SK-N-MC (cell line): ENCODE measurements around the gene ZNF525.

Source experiments
- DNase-seq: peaks from one replicate; pipeline ENCODE4 v3.0.0-alpha.2; 2011; ENCODE audit warnings: low read depth, low spot score
- H3K27ac ChIP-seq: fragments of 200-600 bp; sonication (generic); 2 replicates; pipeline ENCODE4 v1.5.1; 2016; ENCODE audit warnings: mixed run types
- H3K36me3 ChIP-seq: fragments of 200-600 bp; sonication (generic); 2 replicates; pipeline ENCODE4 v1.6.1; 2017; ENCODE audit warnings: antibody characterized with exemption, low read length, mixed read lengths; ENCODE audit not compliant: insufficient read depth
- H3K4me3 ChIP-seq: fragments of 200-600 bp; sonication (generic); 2 replicates; pipeline ENCODE4 v1.5.1; 2016
- H3K9ac ChIP-seq: fragments of 200-600 bp; sonication (generic); 2 replicates; pipeline ENCODE4 v1.8.0; 2017; ENCODE audit warnings: mixed run types, mixed read lengths; ENCODE audit not compliant: insufficient read length
- H3K9me3 ChIP-seq: fragments of 200-600 bp; sonication (generic); 2 replicates; pipeline ENCODE4 v1.6.1; 2017; ENCODE audit warnings: low read depth, mild to moderate bottlenecking, antibody characterized with exemption, low read length, moderate library complexity, mixed read lengths
- EZH2 ChIP-seq: fragments of 200-600 bp; sonication (generic); IDR thresholded peaks from one replicate; pipeline ENCODE4 v1.6.1; 2017; ENCODE audit warnings: antibody characterized with exemption
- FOXP2 ChIP-seq: optimal IDR thresholded peaks from 2 replicates; pipeline ENCODE3; 2011; ENCODE audit warnings: mild to moderate bottlenecking, moderate library complexity; ENCODE audit not compliant: insufficient read depth; ENCODE audit errors: extremely low read length, control extremely low read depth
- POLR2AphosphoS5 ChIP-seq: IDR thresholded peaks from 2 replicates; pipeline ENCODE4 v1.6.1; 2012; ENCODE audit warnings: mild to moderate bottlenecking, low read depth, low read length, borderline replicate concordance

ZNF525 gene

GRCh38 chr19:53365899-53366493 lies 491 bp downstream of the ZNF525 start:
- Histone ChIP-seq H3K9ac (peak overlapping the region; percentile 76), H3K27ac (no peak overlapping the region), H3K4me3 (peak overlapping the region; percentile 81), H3K36me3 (no peaks in the 10 kb centered on the region), H3K9me3 (no peaks in the 10 kb centered on the region)
- TF ChIP-seq EZH2 (no peak), FOXP2 (no peak), POLR2AphosphoS5 (no peak)
- DNase-seq, result no peak

GRCh38 chr19:53372196-53372595 lies 6.7 kb downstream of the ZNF525 start:
- H3K4me3 ChIP-seq, result no peak overlapping the region
- no peak overlapping the region for H3K27ac ChIP-seq
- H3K9ac ChIP-seq, result no peak overlapping the region
- H3K36me3 ChIP-seq, result peaks cover 13% of the 10 kb centered on the region
- no peak for DNase-seq
- H3K9me3 ChIP-seq, result 0 out of 2 replicates have a peak, but pooled peaks cover 2% of the 10 kb centered on the region
- TF ChIP-seq EZH2 (no peak), FOXP2 (no peak), POLR2AphosphoS5 (no peak)

DNA sequence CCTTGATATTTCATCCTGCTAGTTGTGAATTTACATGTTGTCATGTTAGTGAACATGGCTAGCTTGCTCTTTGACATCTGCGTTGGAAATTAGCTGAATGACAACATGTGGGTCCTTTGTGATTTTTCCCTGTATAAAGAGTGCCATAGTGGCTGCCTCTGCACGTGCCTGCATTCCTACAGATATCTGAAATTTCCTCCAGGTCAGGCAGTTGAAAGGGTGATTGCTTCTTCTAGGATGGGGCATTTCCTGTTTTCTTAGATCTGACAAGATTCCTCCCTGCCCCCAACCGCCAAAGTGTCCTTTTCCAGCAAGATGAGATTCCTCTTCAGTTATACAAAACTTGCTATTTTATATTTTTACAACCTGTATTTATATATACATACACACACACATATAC lies 8.8 kb downstream of the ZNF525 start:
- Histone ChIP-seq H3K4me3 (no peak overlapping the region), H3K27ac (no peak overlapping the region), H3K9ac (no peak overlapping the region), H3K36me3 (peaks cover 29% of the 10 kb centered on the region), H3K9me3 (0 out of 2 replicates have a peak, but pooled peaks cover 2% of the 10 kb centered on the region)
- no peak for DNase-seq
- no peak for TF ChIP-seq FOXP2
- no peak for TF ChIP-seq POLR2AphosphoS5
- TF ChIP-seq EZH2, result no peak

- Histone ChIP-seq H3K9ac (no peak overlapping the region), H3K36me3 (peaks cover 32% of the 10 kb centered on the region), H3K4me3 (no peak overlapping the region), H3K27ac (no peak overlapping the region), H3K9me3 (0 out of 2 replicates have a peak, but pooled peaks cover 2% of the 10 kb centered on the region)
- TF ChIP-seq FOXP2 (no peak), EZH2 (no peak), POLR2AphosphoS5 (no peak)
- no peak for DNase-seq
Observed at GRCh38 chr19:53374743-53375142, 9.2 kb downstream of the ZNF525 start.

DNA sequence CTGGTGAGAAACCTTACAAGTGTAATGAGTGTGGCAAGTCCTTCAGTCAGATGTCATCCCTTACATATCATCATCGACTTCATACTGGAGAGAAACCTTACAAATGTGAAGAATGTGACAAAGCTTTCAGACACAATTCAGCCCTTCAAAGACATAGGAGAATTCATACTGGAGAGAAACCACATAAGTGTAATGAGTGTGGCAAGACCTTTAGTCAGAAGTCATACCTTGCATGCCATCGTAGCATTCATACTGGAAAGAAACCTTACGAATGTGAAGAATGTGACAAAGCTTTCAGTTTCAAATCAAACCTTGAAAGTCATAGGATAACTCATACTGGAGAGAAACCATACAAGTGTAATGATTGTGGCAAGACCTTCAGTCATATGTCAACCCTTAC lies 15.9 kb downstream of the ZNF525 start:
- no peak overlapping the region for H3K27ac ChIP-seq
- H3K9ac ChIP-seq, result no peak overlapping the region
- no peak overlapping the region for H3K4me3 ChIP-seq
- TF ChIP-seq EZH2, result no peak
- TF ChIP-seq FOXP2, result no peak
- no peak for TF ChIP-seq POLR2AphosphoS5
- peaks cover 43% of the 10 kb centered on the region for H3K36me3 ChIP-seq
- DNase-seq, result no peak
- H3K9me3 ChIP-seq, result peaks cover 4% of the 10 kb centered on the region; the same call in 1 of the 2 replicates

GRCh38 chr19:53388168-53388567 lies 22.7 kb downstream of the ZNF525 start:
- H3K36me3 ChIP-seq, result no peaks in the 10 kb centered on the region
- no peak overlapping the region for H3K9ac ChIP-seq
- H3K9me3 ChIP-seq, result peaks cover 4% of the 10 kb centered on the region; the same call in 1 of the 2 replicates
- no peak for DNase-seq
- no peak overlapping the region for H3K4me3 ChIP-seq
- TF ChIP-seq POLR2AphosphoS5 (no peak), FOXP2 (no peak)
- no peak overlapping the region for H3K27ac ChIP-seq

- no peak for TF ChIP-seq POLR2AphosphoS5
- TF ChIP-seq EZH2, result no peak
- TF ChIP-seq FOXP2, result no peak
- H3K4me3 ChIP-seq, result no peak overlapping the region
- no peak for DNase-seq
- H3K9me3 ChIP-seq, result peaks cover 4% of the 10 kb centered on the region; the same call in 1 of the 2 replicates
- no peaks in the 10 kb centered on the region for H3K36me3 ChIP-seq
- no peak overlapping the region for H3K9ac ChIP-seq
- no peak overlapping the region for H3K27ac ChIP-seq
Observed at GRCh38 chr19:53388904-53389303, 23.4 kb downstream of the ZNF525 start.

GRCh38 chr19:53389571-53389970 lies 24.1 kb downstream of the ZNF525 start:
- DNase-seq, result no peak
- H3K4me3 ChIP-seq, result no peak overlapping the region

GRCh38 chr19:53389978-53390377 lies 24.5 kb downstream of the ZNF525 start:
- DNase-seq, result no peak
- TF ChIP-seq EZH2, result no peak
- no peak for TF ChIP-seq FOXP2
- no peak for TF ChIP-seq POLR2AphosphoS5
- no peak overlapping the region for H3K27ac ChIP-seq
- H3K9ac ChIP-seq, result no peak overlapping the region
- H3K36me3 ChIP-seq, result no peaks in the 10 kb centered on the region
- no peak overlapping the region for H3K4me3 ChIP-seq
- H3K9me3 ChIP-seq, result no peaks in the 10 kb centered on the region

More at GRCh38 chr19:53389571-53389970, 24.1 kb downstream of the ZNF525 start:
- no peak for TF ChIP-seq FOXP2
- no peak for TF ChIP-seq EZH2
- TF ChIP-seq POLR2AphosphoS5, result no peak
- no peak overlapping the region for H3K9ac ChIP-seq
- H3K9me3 ChIP-seq, result peaks cover 1% of the 10 kb centered on the region; the same call in 1 of the 2 replicates
- no peak overlapping the region for H3K27ac ChIP-seq
- no peaks in the 10 kb centered on the region for H3K36me3 ChIP-seq
